Measurements from ENCODE around the gene PEMT. TPM values are rescaled to one million over a fixed set of nuclear protein-coding genes. Genes with fewer than 3 reads are reported as not detected.
A peak's percentile ranks its signal among the peaks of the same experiment; 100 is the strongest.

The PEMT gene
- polyA plus RNA-seq, 1 donor = 25.7 TPM

- Histone ChIP-seq H3K27ac (ENCODE audit: low read length) (no peak overlapping the region), H3K27me3 (ENCODE audit: control insufficient read depth, insufficient read depth, low read length) (no peaks in the 10 kb centered on the region), H3K9me3 (ENCODE audit: control insufficient read depth, low read depth, low read length) (no peaks in the 10 kb centered on the region), H3K4me1 (ENCODE audit: control insufficient read depth, insufficient read depth, low read length) (no peaks in the 10 kb centered on the region), H3K36me3 (ENCODE audit: control insufficient read depth, insufficient read depth, low read length) (peaks cover 6% of the 10 kb centered on the region), H3K4me3 (ENCODE audit: low read length) (no peak overlapping the region)
- no peak for DNase-seq
- 100% methylated on average over 2 of the region's 15 CpGs for WGBS (ENCODE audit: insufficient coverage, low lambda C conversion rate)
These were observed 66.2 kb downstream of the PEMT start for GRCh38 chr17:17525311-17525710.

DNA sequence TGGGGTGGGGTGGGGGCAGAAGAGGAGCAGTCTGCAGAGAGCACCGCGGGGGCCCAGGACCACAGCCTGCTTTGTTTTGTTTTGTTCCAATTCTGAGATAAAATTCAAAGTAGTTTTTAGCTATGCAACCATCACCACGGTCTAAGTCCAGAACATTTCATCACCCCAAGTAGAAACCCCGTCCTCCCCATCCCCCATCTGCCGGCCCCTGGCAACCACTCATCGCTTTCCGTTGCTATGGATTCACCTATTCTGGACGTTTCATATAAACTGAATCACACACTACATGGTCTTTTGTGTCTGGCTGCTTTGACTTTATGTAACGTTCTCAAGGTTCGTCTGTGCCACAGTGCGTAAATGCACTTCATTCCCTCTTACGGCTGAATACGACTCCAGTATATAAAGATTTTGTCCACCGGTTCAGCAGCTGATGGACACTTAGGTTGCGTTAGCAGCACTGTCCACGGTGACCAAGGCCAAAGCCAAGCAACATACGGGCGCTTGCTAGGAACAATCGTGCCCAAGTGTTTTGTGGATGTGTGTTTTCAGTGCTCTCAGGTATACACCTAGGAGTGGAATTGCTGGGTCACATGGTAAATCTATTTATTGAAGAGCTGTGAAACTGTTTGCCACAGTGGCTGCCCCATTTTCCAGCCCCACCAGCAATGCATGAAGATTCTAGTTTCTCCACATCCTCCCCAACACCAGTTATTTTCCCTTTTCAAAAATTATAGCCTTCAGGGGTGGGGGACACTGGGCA is 67.6 kb downstream of the PEMT start:
- Histone ChIP-seq H3K4me1 (ENCODE audit: control insufficient read depth, insufficient read depth, low read length) (no peaks in the 10 kb centered on the region), H3K27ac (ENCODE audit: low read length) (no peak overlapping the region), H3K27me3 (ENCODE audit: control insufficient read depth, insufficient read depth, low read length) (no peaks in the 10 kb centered on the region), H3K36me3 (ENCODE audit: control insufficient read depth, insufficient read depth, low read length) (peaks cover 9% of the 10 kb centered on the region), H3K9me3 (ENCODE audit: control insufficient read depth, low read depth, low read length) (no peaks in the 10 kb centered on the region), H3K4me3 (ENCODE audit: low read length) (no peak overlapping the region)
- DNase-seq = no peak
- WGBS (ENCODE audit: insufficient coverage, low lambda C conversion rate) = no CpG with 5 or more reads among the region's 19 CpGs

GRCh38 chr17:17523001-17523730 is 68.3 kb downstream of the PEMT start:
- H3K4me3 ChIP-seq (ENCODE audit: low read length) = no peak overlapping the region
- no peaks in the 10 kb centered on the region for H3K27me3 ChIP-seq (ENCODE audit: control insufficient read depth, insufficient read depth, low read length)
- H3K36me3 ChIP-seq (ENCODE audit: control insufficient read depth, insufficient read depth, low read length) = peaks cover 9% of the 10 kb centered on the region
- H3K27ac ChIP-seq (ENCODE audit: low read length) = no peak overlapping the region
- DNase-seq = peak in 1 of 2 donors; percentile 29
- no peaks in the 10 kb centered on the region for H3K9me3 ChIP-seq (ENCODE audit: control insufficient read depth, low read depth, low read length)
- H3K4me1 ChIP-seq (ENCODE audit: control insufficient read depth, insufficient read depth, low read length) = no peaks in the 10 kb centered on the region
- no CpG with 5 or more reads among the region's 14 CpGs for WGBS (ENCODE audit: insufficient coverage, low lambda C conversion rate)

DNA sequence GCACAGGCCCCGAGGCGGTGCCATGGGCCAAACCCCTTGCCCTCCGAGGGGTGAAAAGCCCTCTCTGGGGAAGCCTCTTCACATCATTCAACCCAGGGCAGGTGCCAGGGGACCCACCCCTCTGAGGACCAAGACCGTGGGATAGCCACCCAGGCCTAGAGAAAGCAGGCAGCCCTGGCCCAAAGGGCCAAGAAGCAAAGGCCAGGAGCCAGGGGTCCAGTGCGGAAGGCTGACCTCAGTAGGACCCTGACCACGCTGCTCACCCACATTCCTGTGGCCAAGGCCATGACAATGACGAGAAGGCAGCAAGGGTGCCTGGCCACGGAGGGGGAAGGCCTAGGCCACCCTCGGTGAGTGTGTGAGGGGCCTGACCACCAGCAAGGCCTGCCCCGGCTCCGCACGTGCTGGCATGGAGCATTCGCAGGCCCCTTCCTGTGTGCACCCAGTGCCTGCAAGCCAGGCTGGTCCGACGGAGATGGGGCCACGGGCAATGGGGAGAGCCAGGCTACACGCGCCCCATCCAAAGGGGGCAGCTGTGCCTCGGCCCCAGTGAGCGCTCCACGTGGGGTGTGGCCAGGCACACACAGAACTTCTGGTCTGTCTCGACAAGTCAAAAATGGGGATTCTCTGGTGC is 70.8 kb downstream of the PEMT start:
- no peaks in the 10 kb centered on the region for H3K9me3 ChIP-seq (ENCODE audit: control insufficient read depth, low read depth, low read length)
- no peak for DNase-seq
- no CpG with 5 or more reads among the region's 22 CpGs for WGBS (ENCODE audit: insufficient coverage, low lambda C conversion rate)
- no peaks in the 10 kb centered on the region for H3K4me1 ChIP-seq (ENCODE audit: control insufficient read depth, insufficient read depth, low read length)
- no peak overlapping the region for H3K4me3 ChIP-seq (ENCODE audit: low read length)
- H3K27me3 ChIP-seq (ENCODE audit: control insufficient read depth, insufficient read depth, low read length) = no peaks in the 10 kb centered on the region
- H3K27ac ChIP-seq (ENCODE audit: low read length) = no peak overlapping the region
- H3K36me3 ChIP-seq (ENCODE audit: control insufficient read depth, insufficient read depth, low read length) = peaks cover 9% of the 10 kb centered on the region

- H3K36me3 ChIP-seq (ENCODE audit: control insufficient read depth, insufficient read depth, low read length) = peaks cover 9% of the 10 kb centered on the region
- no peaks in the 10 kb centered on the region for H3K27me3 ChIP-seq (ENCODE audit: control insufficient read depth, insufficient read depth, low read length)
- H3K4me1 ChIP-seq (ENCODE audit: control insufficient read depth, insufficient read depth, low read length) = no peaks in the 10 kb centered on the region
- no peak for DNase-seq
- no peak overlapping the region for H3K4me3 ChIP-seq (ENCODE audit: low read length)
- WGBS (ENCODE audit: insufficient coverage, low lambda C conversion rate) = no CpG with 5 or more reads among the region's 10 CpGs
- H3K27ac ChIP-seq (ENCODE audit: low read length) = no peak overlapping the region
- H3K9me3 ChIP-seq (ENCODE audit: control insufficient read depth, low read depth, low read length) = no peaks in the 10 kb centered on the region
These were observed 71.6 kb downstream of the PEMT start for GRCh38 chr17:17519886-17520285.

DNA sequence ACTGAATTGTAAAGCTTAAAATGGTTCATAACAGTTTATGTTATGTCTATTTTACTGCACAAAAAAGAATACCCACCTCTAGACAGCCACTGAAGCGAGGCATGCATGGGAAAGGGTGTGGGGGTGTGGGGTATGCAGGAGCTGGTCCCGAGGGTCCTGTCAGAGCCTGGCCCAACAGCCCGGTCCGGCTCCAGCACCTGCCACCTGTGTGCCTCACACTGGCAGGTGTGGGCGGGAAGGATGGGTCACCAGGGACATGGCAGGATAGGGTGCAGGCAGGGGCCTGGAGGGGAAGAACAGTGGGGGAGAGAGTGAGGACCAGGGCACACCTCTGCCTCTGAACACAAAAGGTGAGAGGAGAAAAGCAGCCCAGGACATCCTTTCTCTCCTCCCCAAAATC is 72.6 kb downstream of the PEMT start:
- H3K36me3 ChIP-seq (ENCODE audit: control insufficient read depth, insufficient read depth, low read length) = peaks cover 9% of the 10 kb centered on the region
- no peak overlapping the region for H3K4me3 ChIP-seq (ENCODE audit: low read length)
- no peaks in the 10 kb centered on the region for H3K9me3 ChIP-seq (ENCODE audit: control insufficient read depth, low read depth, low read length)
- no peaks in the 10 kb centered on the region for H3K4me1 ChIP-seq (ENCODE audit: control insufficient read depth, insufficient read depth, low read length)
- no peaks in the 10 kb centered on the region for H3K27me3 ChIP-seq (ENCODE audit: control insufficient read depth, insufficient read depth, low read length)
- no peak for DNase-seq
- no peak overlapping the region for H3K27ac ChIP-seq (ENCODE audit: low read length)
- no CpG with 5 or more reads among the region's 5 CpGs for WGBS (ENCODE audit: insufficient coverage, low lambda C conversion rate)

DNA sequence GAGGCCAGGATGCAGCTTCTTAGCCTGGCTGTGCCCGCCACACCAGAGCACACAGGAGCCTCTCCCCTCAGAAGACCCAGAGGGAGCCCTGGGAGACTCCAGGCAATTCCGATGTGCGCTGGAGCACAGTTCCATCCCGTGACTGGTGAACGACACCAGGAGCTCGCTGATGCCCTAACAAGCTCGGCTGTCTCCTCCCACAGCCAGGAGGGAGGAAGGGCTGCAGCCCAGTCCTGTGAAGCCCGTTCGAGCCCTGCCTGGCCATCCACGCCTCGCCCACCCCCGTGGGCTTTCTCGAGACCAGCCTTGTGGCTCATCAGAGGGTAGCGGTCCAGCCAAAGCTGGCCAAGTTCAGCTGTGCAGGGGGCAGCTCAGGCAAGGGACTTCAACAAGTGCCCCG is 73.5 kb downstream of the PEMT start:
- Histone ChIP-seq H3K9me3 (ENCODE audit: control insufficient read depth, low read depth, low read length) (no peaks in the 10 kb centered on the region), H3K4me3 (ENCODE audit: low read length) (no peak overlapping the region), H3K36me3 (ENCODE audit: control insufficient read depth, insufficient read depth, low read length) (peaks cover 9% of the 10 kb centered on the region), H3K4me1 (ENCODE audit: control insufficient read depth, insufficient read depth, low read length) (no peaks in the 10 kb centered on the region), H3K27ac (ENCODE audit: low read length) (no peak overlapping the region), H3K27me3 (ENCODE audit: control insufficient read depth, insufficient read depth, low read length) (no peaks in the 10 kb centered on the region)
- no CpG with 5 or more reads among the region's 15 CpGs for WGBS (ENCODE audit: insufficient coverage, low lambda C conversion rate)
- DNase-seq = no peak

DNA sequence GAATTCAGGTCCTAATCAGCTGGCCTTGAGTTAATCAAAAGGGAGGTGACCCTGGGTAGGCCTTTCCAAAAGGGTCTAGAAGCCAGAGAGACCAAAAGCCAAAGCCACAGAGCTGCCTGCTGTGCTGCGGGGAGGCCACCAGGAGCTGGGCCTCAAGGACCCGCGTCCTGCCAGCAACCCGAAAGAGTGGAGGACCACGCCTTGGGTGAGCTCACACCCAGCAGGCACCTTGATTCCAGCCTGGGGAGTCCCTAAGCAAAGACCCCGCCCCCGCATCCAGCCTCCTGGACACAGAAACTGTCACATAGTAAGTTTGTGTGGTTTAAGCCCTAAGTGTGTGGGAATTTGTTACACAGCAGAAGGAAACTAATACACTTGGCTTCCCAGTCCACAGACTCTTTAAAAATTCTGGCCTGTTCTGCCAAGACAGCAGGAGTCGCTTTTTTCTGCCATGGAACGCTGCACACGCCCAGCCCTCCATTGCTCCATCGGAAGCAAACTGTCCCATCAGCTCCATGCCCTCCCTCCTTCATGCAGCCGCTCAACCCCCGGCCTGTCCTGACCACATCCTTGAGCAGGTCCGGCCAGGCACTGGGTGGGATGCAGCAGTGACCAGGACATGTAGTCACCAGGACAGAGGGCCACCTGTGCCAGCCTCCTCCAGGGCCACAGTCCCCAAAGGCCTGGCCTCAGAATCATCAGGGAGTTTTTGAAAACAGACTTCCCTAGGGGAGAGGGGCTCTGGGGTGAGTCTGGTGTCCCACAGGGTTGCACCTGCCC is 74.4 kb downstream of the PEMT start:
- DNase-seq = no peak
- Histone ChIP-seq H3K4me3 (ENCODE audit: low read length) (no peak overlapping the region), H3K36me3 (ENCODE audit: control insufficient read depth, insufficient read depth, low read length) (peaks cover 9% of the 10 kb centered on the region), H3K4me1 (ENCODE audit: control insufficient read depth, insufficient read depth, low read length) (no peaks in the 10 kb centered on the region), H3K27me3 (ENCODE audit: control insufficient read depth, insufficient read depth, low read length) (no peaks in the 10 kb centered on the region), H3K9me3 (ENCODE audit: control insufficient read depth, low read depth, low read length) (no peaks in the 10 kb centered on the region), H3K27ac (ENCODE audit: low read length) (peak overlapping the region; percentile 21)
- WGBS (ENCODE audit: insufficient coverage, low lambda C conversion rate) = no CpG with 5 or more reads among the region's 14 CpGs

GRCh38 chr17:17515934-17516930 is 75.3 kb downstream of the PEMT start:
- DNase-seq = no peak
- WGBS (ENCODE audit: insufficient coverage, low lambda C conversion rate) = no CpG with 5 or more reads among the region's 21 CpGs

More at GRCh38 chr17:17515934-17516930, 75.3 kb downstream of the PEMT start:
- peaks cover 6% of the 10 kb centered on the region for H3K36me3 ChIP-seq (ENCODE audit: control insufficient read depth, insufficient read depth, low read length)
- no peaks in the 10 kb centered on the region for H3K27me3 ChIP-seq (ENCODE audit: control insufficient read depth, insufficient read depth, low read length)
- H3K4me1 ChIP-seq (ENCODE audit: control insufficient read depth, insufficient read depth, low read length) = no peaks in the 10 kb centered on the region
- H3K27ac ChIP-seq (ENCODE audit: low read length) = peak overlapping the region; percentile 51
- H3K9me3 ChIP-seq (ENCODE audit: control insufficient read depth, low read depth, low read length) = no peaks in the 10 kb centered on the region
- no peak overlapping the region for H3K4me3 ChIP-seq (ENCODE audit: low read length)
